ENCODE measurements around the gene TMC1.
"Not testable (repeated sequence)": the region's sequence is repeated elsewhere in the genome, so short reads cannot be mapped to it uniquely, and the experiment has no call there.

GRCh38 chr9:72850209-72850608 is 328.8 kb downstream of the TMC1 start:
- TF ChIP-seq CTCF (conservative IDR thresholded peaks at IDR 0.05); EZH2 (IDR thresholded peaks at IDR 0.05; ENCODE audit: low read depth): not testable (repeated sequence)

All from PC-9 (cell line).